ENCODE measurements around the gene MBD2.
"Not testable (repeated sequence)": the region's sequence is repeated elsewhere in the genome, so short reads cannot be mapped to it uniquely, and the experiment has no call there.

MBD2 gene

GRCh38 chr18:54215069-54215468, 9.4 kb downstream of the MBD2 start:
- H3K27ac ChIP-seq (ENCODE audit: low read depth, low read length) = no peak overlapping the region
- peaks cover 8% of the 10 kb centered on the region; the same call in 1 of the 2 replicates for H3K4me1 ChIP-seq (ENCODE audit: insufficient read depth, low read length)
- no peak overlapping the region for H3K9ac ChIP-seq (ENCODE audit: low read depth, low read length)
- no peaks in the 10 kb centered on the region for H3K9me3 ChIP-seq (ENCODE audit: insufficient read depth, low read depth, low read length)
- no peaks in the 10 kb centered on the region for H3K36me3 ChIP-seq (ENCODE audit: insufficient read depth, low read length)
- 96% methylated on average over 3 of the region's 3 CpGs for WGBS
- H3K27me3 ChIP-seq (ENCODE audit: insufficient read depth, low read length) = no peaks in the 10 kb centered on the region
- no peak overlapping the region for H3K4me3 ChIP-seq (ENCODE audit: low read length)

- H3K36me3 ChIP-seq (ENCODE audit: insufficient read depth, low read length) = no peaks in the 10 kb centered on the region
- H3K9me3 ChIP-seq (ENCODE audit: insufficient read depth, low read depth, low read length) = no peaks in the 10 kb centered on the region
- no peak overlapping the region for H3K4me3 ChIP-seq (ENCODE audit: low read length)
- H3K27me3 ChIP-seq (ENCODE audit: insufficient read depth, low read length) = no peaks in the 10 kb centered on the region
- H3K27ac ChIP-seq (ENCODE audit: low read depth, low read length) = no peak overlapping the region
- H3K9ac ChIP-seq (ENCODE audit: low read depth, low read length) = no peak overlapping the region
- 100% methylated on average over 1 of the region's 1 CpG for WGBS
- peaks cover 5% of the 10 kb centered on the region for H3K4me1 ChIP-seq (ENCODE audit: insufficient read depth, low read length)
These were observed 14.0 kb downstream of the MBD2 start for GRCh38 chr18:54210463-54210862.

GRCh38 chr18:54209471-54210180, 14.8 kb downstream of the MBD2 start:
- Histone ChIP-seq H3K4me3 (ENCODE audit: low read length) (no peak overlapping the region), H3K9me3 (ENCODE audit: insufficient read depth, low read depth, low read length) (no peaks in the 10 kb centered on the region), H3K9ac (ENCODE audit: low read depth, low read length) (no peak overlapping the region), H3K27ac (ENCODE audit: low read depth, low read length) (no peak overlapping the region), H3K27me3 (ENCODE audit: insufficient read depth, low read length) (no peaks in the 10 kb centered on the region), H3K36me3 (ENCODE audit: insufficient read depth, low read length) (peaks cover 4% of the 10 kb centered on the region), H3K4me1 (ENCODE audit: insufficient read depth, low read length) (peaks cover 5% of the 10 kb centered on the region)
- 100% methylated on average over 1 of the region's 1 CpG for WGBS

GRCh38 chr18:54206447-54206846, 18.0 kb downstream of the MBD2 start:
- 92% methylated on average over 2 of the region's 2 CpGs for WGBS
- H3K4me1 ChIP-seq (ENCODE audit: insufficient read depth, low read length) = peaks cover 5% of the 10 kb centered on the region
- peaks cover 34% of the 10 kb centered on the region for H3K36me3 ChIP-seq (ENCODE audit: insufficient read depth, low read length)
- no peaks in the 10 kb centered on the region for H3K27me3 ChIP-seq (ENCODE audit: insufficient read depth, low read length)
- H3K4me3 ChIP-seq (ENCODE audit: low read length) = no peak overlapping the region
- no peaks in the 10 kb centered on the region; the same call in 1 of the 2 replicates for H3K9me3 ChIP-seq (ENCODE audit: insufficient read depth, low read depth, low read length)
- H3K9ac ChIP-seq (ENCODE audit: low read depth, low read length) = no peak overlapping the region
- H3K27ac ChIP-seq (ENCODE audit: low read depth, low read length) = no peak overlapping the region

GRCh38 chr18:54205959-54206358, 18.5 kb downstream of the MBD2 start:
- H3K9me3 ChIP-seq (ENCODE audit: insufficient read depth, low read depth, low read length) = no peaks in the 10 kb centered on the region; the same call in 1 of the 2 replicates
- H3K27ac ChIP-seq (ENCODE audit: low read depth, low read length) = no peak overlapping the region
- H3K4me3 ChIP-seq (ENCODE audit: low read length) = no peak overlapping the region
- peaks cover 39% of the 10 kb centered on the region for H3K36me3 ChIP-seq (ENCODE audit: insufficient read depth, low read length)
- peaks cover 5% of the 10 kb centered on the region for H3K4me1 ChIP-seq (ENCODE audit: insufficient read depth, low read length)
- 100% methylated on average over 1 of the region's 1 CpG for WGBS
- no peaks in the 10 kb centered on the region for H3K27me3 ChIP-seq (ENCODE audit: insufficient read depth, low read length)
- H3K9ac ChIP-seq (ENCODE audit: low read depth, low read length) = no peak overlapping the region

- H3K9ac ChIP-seq (ENCODE audit: low read depth, low read length); H3K27ac ChIP-seq (ENCODE audit: low read depth, low read length): not testable (repeated sequence)
These were observed 19.0 kb downstream of the MBD2 start for GRCh38 chr18:54205448-54205847.

GRCh38 chr18:54204883-54205282, 19.6 kb downstream of the MBD2 start:
- 97% methylated on average over 5 of the region's 5 CpGs for WGBS
- Histone ChIP-seq H3K27ac (ENCODE audit: low read depth, low read length) (no peak overlapping the region), H3K36me3 (ENCODE audit: insufficient read depth, low read length) (peaks cover 44% of the 10 kb centered on the region)

More at GRCh38 chr18:54205448-54205847, 19.0 kb downstream of the MBD2 start:
- H3K9me3 ChIP-seq (ENCODE audit: insufficient read depth, low read depth, low read length); H3K4me1 ChIP-seq (ENCODE audit: insufficient read depth, low read length); H3K4me3 ChIP-seq (ENCODE audit: low read length); H3K27me3 ChIP-seq (ENCODE audit: insufficient read depth, low read length): not testable (repeated sequence)
- 97% methylated on average over 4 of the region's 6 CpGs for WGBS
- H3K36me3 ChIP-seq (ENCODE audit: insufficient read depth, low read length) = peaks cover 41% of the 10 kb centered on the region

GRCh38 chr18:54203914-54204313, 20.6 kb downstream of the MBD2 start:
- no peaks in the 10 kb centered on the region for H3K27me3 ChIP-seq (ENCODE audit: insufficient read depth, low read length)
- no peaks in the 10 kb centered on the region; the same call in 1 of the 2 replicates for H3K9me3 ChIP-seq (ENCODE audit: insufficient read depth, low read depth, low read length)
- peaks cover 44% of the 10 kb centered on the region for H3K36me3 ChIP-seq (ENCODE audit: insufficient read depth, low read length)
- no peak overlapping the region for H3K4me3 ChIP-seq (ENCODE audit: low read length)
- H3K4me1 ChIP-seq (ENCODE audit: insufficient read depth, low read length) = no peaks in the 10 kb centered on the region; the same call in 1 of the 2 replicates
- H3K27ac ChIP-seq (ENCODE audit: low read depth, low read length) = no peak overlapping the region
- no peak overlapping the region for H3K9ac ChIP-seq (ENCODE audit: low read depth, low read length)

More at GRCh38 chr18:54204883-54205282, 19.6 kb downstream of the MBD2 start:
- Histone ChIP-seq H3K4me1 (ENCODE audit: insufficient read depth, low read length) (peaks cover 4% of the 10 kb centered on the region), H3K9ac (ENCODE audit: low read depth, low read length) (no peak overlapping the region), H3K4me3 (ENCODE audit: low read length) (no peak overlapping the region), H3K9me3 (ENCODE audit: insufficient read depth, low read depth, low read length) (no peaks in the 10 kb centered on the region; the same call in 1 of the 2 replicates), H3K27me3 (ENCODE audit: insufficient read depth, low read length) (no peaks in the 10 kb centered on the region)

- Histone ChIP-seq H3K9ac (ENCODE audit: low read depth, low read length) (no peak overlapping the region), H3K27ac (ENCODE audit: low read depth, low read length) (no peak overlapping the region), H3K9me3 (ENCODE audit: insufficient read depth, low read depth, low read length) (no peaks in the 10 kb centered on the region; the same call in 1 of the 2 replicates), H3K4me1 (ENCODE audit: insufficient read depth, low read length) (no peaks in the 10 kb centered on the region; the same call in 1 of the 2 replicates), H3K36me3 (ENCODE audit: insufficient read depth, low read length) (peaks cover 44% of the 10 kb centered on the region), H3K4me3 (ENCODE audit: low read length) (no peak overlapping the region), H3K27me3 (ENCODE audit: insufficient read depth, low read length) (no peaks in the 10 kb centered on the region)
- 92% methylated on average over 4 of the region's 4 CpGs for WGBS
These were observed 21.6 kb downstream of the MBD2 start for GRCh38 chr18:54202851-54203250.

GRCh38 chr18:54197747-54198411, 26.6 kb downstream of the MBD2 start:
- H3K36me3 ChIP-seq (ENCODE audit: insufficient read depth, low read length) = peaks cover 22% of the 10 kb centered on the region
- H3K9ac ChIP-seq (ENCODE audit: low read depth, low read length) = no peak overlapping the region
- no peak overlapping the region for H3K27ac ChIP-seq (ENCODE audit: low read depth, low read length)
- H3K9me3 ChIP-seq (ENCODE audit: insufficient read depth, low read depth, low read length) = no peaks in the 10 kb centered on the region; the same call in 1 of the 2 replicates
- no peak overlapping the region for H3K4me3 ChIP-seq (ENCODE audit: low read length)
- WGBS = 95% methylated on average over 3 of the region's 3 CpGs
- no peaks in the 10 kb centered on the region for H3K4me1 ChIP-seq (ENCODE audit: insufficient read depth, low read length)
- no peaks in the 10 kb centered on the region for H3K27me3 ChIP-seq (ENCODE audit: insufficient read depth, low read length)

GRCh38 chr18:54193786-54194185, 30.7 kb downstream of the MBD2 start:
- no peak overlapping the region for H3K9ac ChIP-seq (ENCODE audit: low read depth, low read length)
- H3K27ac ChIP-seq (ENCODE audit: low read depth, low read length) = no peak overlapping the region
- H3K4me1 ChIP-seq (ENCODE audit: insufficient read depth, low read length) = peaks cover 11% of the 10 kb centered on the region
- H3K4me3 ChIP-seq (ENCODE audit: low read length) = no peak overlapping the region
- H3K27me3 ChIP-seq (ENCODE audit: insufficient read depth, low read length) = no peaks in the 10 kb centered on the region
- no peaks in the 10 kb centered on the region for H3K36me3 ChIP-seq (ENCODE audit: insufficient read depth, low read length)
- no peaks in the 10 kb centered on the region for H3K9me3 ChIP-seq (ENCODE audit: insufficient read depth, low read depth, low read length)
- 90% methylated on average over 2 of the region's 2 CpGs for WGBS
